Measurements from ENCODE around the gene RIPPLY1.
"Not testable (repeated sequence)": the region's sequence is repeated elsewhere in the genome, so short reads cannot be mapped to it uniquely, and the experiment has no call there.

Gene RIPPLY1

GRCh38 chrX:106917830-106918500, 14.8 kb upstream of the RIPPLY1 start:
- in situ Hi-C loops (cut with MboI; ENCODE audit: low sequenced_read_pairs): no loop called here

GRCh38 chrX:106912864-106913263, 9.7 kb upstream of the RIPPLY1 start:
- in situ Hi-C loops (cut with MboI; ENCODE audit: low sequenced_read_pairs): no loop called here

- in situ Hi-C loops (cut with MboI; ENCODE audit: low sequenced_read_pairs): no loop called here
These were observed 3.2 kb upstream of the RIPPLY1 start for GRCh38 chrX:106906361-106906760.

- in situ Hi-C loops (cut with MboI; ENCODE audit: low sequenced_read_pairs): no loop called here
These were observed 2.0 kb upstream of the RIPPLY1 start for GRCh38 chrX:106905064-106905708.

GRCh38 chrX:106903856-106904528, 851 bp upstream of the RIPPLY1 start:
- in situ Hi-C loops (cut with MboI; ENCODE audit: low sequenced_read_pairs): no loop called here

GRCh38 chrX:106902684-106903083, 457 bp downstream of the RIPPLY1 start:
- in situ Hi-C loops (cut with MboI; ENCODE audit: low sequenced_read_pairs): no loop called here

- in situ Hi-C loops (cut with MboI; ENCODE audit: low sequenced_read_pairs): no loop called here
These were observed 1.3 kb downstream of the RIPPLY1 start for GRCh38 chrX:106901781-106902219.

GRCh38 chrX:106901341-106901740, 1.8 kb downstream of the RIPPLY1 start:
- in situ Hi-C loops (cut with MboI; ENCODE audit: low sequenced_read_pairs): no loop called here

GRCh38 chrX:106899841-106900240, 3.3 kb downstream of the RIPPLY1 start:
- in situ Hi-C loops (cut with MboI; ENCODE audit: low sequenced_read_pairs): loop anchor here (25.0 kb wide), 1 partner anchor 987 kb away; no protein-coding TSS in a partner anchor

GRCh38 chrX:106899276-106899675, 3.9 kb downstream of the RIPPLY1 start:
- in situ Hi-C loops (cut with MboI; ENCODE audit: low sequenced_read_pairs): loop anchor here (25.0 kb wide), 1 partner anchor 988 kb away; no protein-coding TSS in a partner anchor

- in situ Hi-C loops (cut with MboI; ENCODE audit: low sequenced_read_pairs): loop anchor here (25.0 kb wide), 1 partner anchor 989 kb away; no protein-coding TSS in a partner anchor
These were observed 4.7 kb downstream of the RIPPLY1 start for GRCh38 chrX:106898462-106898861.

- in situ Hi-C loops (cut with MboI; ENCODE audit: low sequenced_read_pairs): loop anchor here (25.0 kb wide), 1 partner anchor 990 kb away; no protein-coding TSS in a partner anchor
These were observed 5.9 kb downstream of the RIPPLY1 start for GRCh38 chrX:106897259-106897658.

GRCh38 chrX:106894978-106895452, 8.1 kb downstream of the RIPPLY1 start:
- in situ Hi-C loops (cut with MboI; ENCODE audit: low sequenced_read_pairs): loop anchor here (25.0 kb wide), 1 partner anchor 992 kb away; no protein-coding TSS in a partner anchor

GRCh38 chrX:106894392-106894909, 8.7 kb downstream of the RIPPLY1 start:
- in situ Hi-C loops (cut with MboI; ENCODE audit: low sequenced_read_pairs): loop anchor here (25.0 kb wide), 1 partner anchor 993 kb away; no protein-coding TSS in a partner anchor

- in situ Hi-C loops (cut with MboI; ENCODE audit: low sequenced_read_pairs): loop anchor here (25.0 kb wide), 1 partner anchor 995 kb away; no protein-coding TSS in a partner anchor
These were observed 11.2 kb downstream of the RIPPLY1 start for GRCh38 chrX:106891762-106892460.

GRCh38 chrX:106889468-106889867, 13.7 kb downstream of the RIPPLY1 start:
- in situ Hi-C loops (cut with MboI; ENCODE audit: low sequenced_read_pairs): loop anchor here (25.0 kb wide), 1 partner anchor 998 kb away; no protein-coding TSS in a partner anchor

- in situ Hi-C loops (cut with MboI; ENCODE audit: low sequenced_read_pairs): loop anchor here (25.0 kb wide), 1 partner anchor 1012 kb away; no protein-coding TSS in a partner anchor
These were observed 28.0 kb downstream of the RIPPLY1 start for GRCh38 chrX:106875151-106875550.

GRCh38 chrX:106874075-106874474, 29.1 kb downstream of the RIPPLY1 start:
- in situ Hi-C loops (cut with MboI; ENCODE audit: low sequenced_read_pairs): no loop called here

- in situ Hi-C loops (cut with MboI; ENCODE audit: low sequenced_read_pairs): not testable (repeated sequence)
These were observed 30.3 kb downstream of the RIPPLY1 start for GRCh38 chrX:106872796-106873195.

GRCh38 chrX:106863697-106864096, 39.4 kb downstream of the RIPPLY1 start:
- in situ Hi-C loops (cut with MboI; ENCODE audit: low sequenced_read_pairs): no loop called here

All from HL-60/S4 (cell line).